HepG2 (cell line): Measurements from ENCODE around the gene RAPH1. TPM values are rescaled to one million over a fixed set of nuclear protein-coding genes. Genes with fewer than 3 reads are reported as not detected.

Experiments
- FOXA1 ChIP-seq, 2 experiments: fragments of 450-650 bp in 1 of 2; sonication (generic) in 1 of 2; formaldehyde crosslinking in 1 of 2; IDR thresholded peaks; 2 replicates each; pipeline versions ENCODE4 v1.4.0 to v1.6.1; 2016 to 2020; ENCODE audit warnings: missing genetic modification reagents in 1 of 2
- RARG ChIP-seq: sonication (generic); formaldehyde crosslinking; IDR thresholded peaks from 2 replicates; pipeline ENCODE4 v1.4.0; 2020; ENCODE audit warnings: low read depth, mild to moderate bottlenecking, missing genetic modification reagents
- ZKSCAN1 ChIP-seq: fragments of 150-350 bp; IDR thresholded peaks from 2 replicates; pipeline ENCODE4 v1.6.1; 2014; ENCODE audit warnings: low read length
- ZNF501 ChIP-seq: sonication (generic); formaldehyde crosslinking; IDR thresholded peaks from 2 replicates; pipeline ENCODE4 v1.5.1; 2020; ENCODE audit warnings: mild to moderate bottlenecking, moderate library complexity, missing genetic modification reagents
- ZNF816 ChIP-seq: sonication (generic); formaldehyde crosslinking; IDR thresholded peaks from 2 replicates; pipeline ENCODE4 v1.8.0; 2022; ENCODE audit warnings: missing genetic modification reagents, mild to moderate bottlenecking, borderline replicate concordance
- polyA plus RNA-seq, 8 experiments: library from polyadenylated mRNA; depleted of rRNA in 3 of 8; stranded (reverse) in 7 of 8; unstranded in 1 of 8; fragments of >200 nt; fragmentation: Illumina TruSeq in 4 of 8; extraction: Trizol in 4 of 8; gene quantifications; 2 replicates each; pipeline versions ENCODE4 v1.2.1 to v1.2.3, GENCODE V29; 2011 to 2016; ENCODE audit warnings: low read depth in 4 of 8, missing spikeins in 1 of 8, mixed read lengths in 1 of 8; ENCODE audit not compliant: insufficient read depth in 1 of 8
- total RNA-seq, 5 experiments: library from RNA; depleted of rRNA; stranded (reverse); fragments of >200 nt; fragmentation: Illumina TruSeq; extraction: Trizol; gene quantifications; 2 replicates each; pipeline ENCODE4 v1.2.3, GENCODE V29; 2016; ENCODE audit warnings: low read depth in 1 of 5
- TF ChIP-seq, protein P1 (sequence below): sonication (generic); formaldehyde crosslinking; IDR thresholded peaks from 2 replicates; pipeline ENCODE4 v1.4.0; 2020; ENCODE audit warnings: missing genetic modification reagents
- TF ChIP-seq, protein P2 (sequence below): sonication (generic); formaldehyde crosslinking; IDR thresholded peaks from 2 replicates; pipeline ENCODE4 v1.5.0; 2020; ENCODE audit warnings: mild to moderate bottlenecking, missing genetic modification reagents, moderate library complexity
- TF ChIP-seq, protein P3 (sequence below), 2 experiments: sonication (generic) in 1 of 2; formaldehyde crosslinking in 1 of 2; IDR thresholded peaks; 2 replicates each; pipeline versions ENCODE4 v1.4.0 to v1.6.1; 2018 to 2020; ENCODE audit warnings: missing genetic modification reagents in 2 of 2, borderline replicate concordance in 1 of 2, low read depth in 1 of 2, mild to moderate bottlenecking in 1 of 2, missing biosample characterization in 1 of 2
- TF ChIP-seq, protein P4 (sequence below): sonication (generic); formaldehyde crosslinking; IDR thresholded peaks from 2 replicates; pipeline ENCODE4 v1.4.0; 2020; ENCODE audit warnings: mild to moderate bottlenecking, missing genetic modification reagents, borderline replicate concordance
- TF ChIP-seq, protein P5 (sequence below): sonication (generic); formaldehyde crosslinking; IDR thresholded peaks from 2 replicates; pipeline ENCODE4 v1.5.0; 2020; ENCODE audit warnings: mild to moderate bottlenecking, missing genetic modification reagents
- TF ChIP-seq, protein P6 (sequence below): sonication (generic); formaldehyde crosslinking; IDR thresholded peaks from 2 replicates; pipeline ENCODE4 v1.4.0; 2020; ENCODE audit warnings: missing genetic modification reagents
- TF ChIP-seq, protein P7 (sequence below): sonication (generic); formaldehyde crosslinking; IDR thresholded peaks from 2 replicates; pipeline ENCODE4 v1.5.0; 2020; ENCODE audit warnings: missing genetic modification reagents

The RAPH1 gene
- total and polyA plus RNA-seq, 2 of the 13 experiments (the other 11 are each of a cell fraction or from before 2014, with no cell fraction given) = 5.3 to 6.7 TPM

DNA sequence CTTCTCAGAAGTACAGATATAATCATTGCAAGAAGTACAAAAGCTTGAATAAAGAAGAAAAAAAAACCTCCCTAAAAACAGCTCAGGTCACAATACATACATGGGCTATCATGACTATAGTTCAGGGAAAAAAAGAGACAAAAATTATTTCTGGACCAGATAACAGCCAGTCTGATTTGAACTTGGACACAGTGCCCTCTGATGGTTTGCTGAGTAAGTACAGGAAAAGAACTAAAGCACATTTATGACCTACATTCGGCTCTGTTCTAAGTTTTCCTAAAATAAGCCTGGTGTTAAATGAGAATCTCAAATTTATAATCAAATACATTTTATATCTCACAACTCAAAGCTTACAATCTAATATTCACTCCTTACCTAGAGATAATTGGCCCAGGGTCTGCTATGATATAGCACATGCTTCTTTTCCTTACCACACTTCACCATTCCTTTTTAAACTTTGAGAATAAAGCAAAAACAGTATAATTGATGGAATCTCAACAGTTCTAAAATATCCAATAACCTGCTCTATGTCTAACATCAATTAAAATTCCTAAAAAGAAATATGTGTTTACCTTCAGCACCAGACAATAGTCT lies 81.1 kb downstream of the RAPH1 start (continued):
- TF ChIP-seq FOXA1 (IDR thresholded peaks at IDR 0.05) = no peak
- no peak for TF ChIP-seq FOXA1 (CRISPR knock-in tag; IDR thresholded peaks at IDR 0.05)
- TF ChIP-seq ZNF816 (CRISPR knock-in tag) = no peak
- TF ChIP-seq, protein P1, sequence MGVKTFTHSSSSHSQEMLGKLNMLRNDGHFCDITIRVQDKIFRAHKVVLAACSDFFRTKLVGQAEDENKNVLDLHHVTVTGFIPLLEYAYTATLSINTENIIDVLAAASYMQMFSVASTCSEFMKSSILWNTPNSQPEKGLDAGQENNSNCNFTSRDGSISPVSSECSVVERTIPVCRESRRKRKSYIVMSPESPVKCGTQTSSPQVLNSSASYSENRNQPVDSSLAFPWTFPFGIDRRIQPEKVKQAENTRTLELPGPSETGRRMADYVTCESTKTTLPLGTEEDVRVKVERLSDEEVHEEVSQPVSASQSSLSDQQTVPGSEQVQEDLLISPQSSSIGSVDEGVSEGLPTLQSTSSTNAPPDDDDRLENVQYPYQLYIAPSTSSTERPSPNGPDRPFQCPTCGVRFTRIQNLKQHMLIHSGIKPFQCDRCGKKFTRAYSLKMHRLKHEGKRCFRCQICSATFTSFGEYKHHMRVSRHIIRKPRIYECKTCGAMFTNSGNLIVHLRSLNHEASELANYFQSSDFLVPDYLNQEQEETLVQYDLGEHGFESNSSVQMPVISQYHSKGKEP (CRISPR knock-in tag) = no peak
- TF ChIP-seq, protein P2, sequence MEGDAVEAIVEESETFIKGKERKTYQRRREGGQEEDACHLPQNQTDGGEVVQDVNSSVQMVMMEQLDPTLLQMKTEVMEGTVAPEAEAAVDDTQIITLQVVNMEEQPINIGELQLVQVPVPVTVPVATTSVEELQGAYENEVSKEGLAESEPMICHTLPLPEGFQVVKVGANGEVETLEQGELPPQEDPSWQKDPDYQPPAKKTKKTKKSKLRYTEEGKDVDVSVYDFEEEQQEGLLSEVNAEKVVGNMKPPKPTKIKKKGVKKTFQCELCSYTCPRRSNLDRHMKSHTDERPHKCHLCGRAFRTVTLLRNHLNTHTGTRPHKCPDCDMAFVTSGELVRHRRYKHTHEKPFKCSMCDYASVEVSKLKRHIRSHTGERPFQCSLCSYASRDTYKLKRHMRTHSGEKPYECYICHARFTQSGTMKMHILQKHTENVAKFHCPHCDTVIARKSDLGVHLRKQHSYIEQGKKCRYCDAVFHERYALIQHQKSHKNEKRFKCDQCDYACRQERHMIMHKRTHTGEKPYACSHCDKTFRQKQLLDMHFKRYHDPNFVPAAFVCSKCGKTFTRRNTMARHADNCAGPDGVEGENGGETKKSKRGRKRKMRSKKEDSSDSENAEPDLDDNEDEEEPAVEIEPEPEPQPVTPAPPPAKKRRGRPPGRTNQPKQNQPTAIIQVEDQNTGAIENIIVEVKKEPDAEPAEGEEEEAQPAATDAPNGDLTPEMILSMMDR (CRISPR knock-in tag) = peak; percentile 78
- TF ChIP-seq ZNF501 (CRISPR knock-in tag) = no peak
- TF ChIP-seq, protein P3, sequence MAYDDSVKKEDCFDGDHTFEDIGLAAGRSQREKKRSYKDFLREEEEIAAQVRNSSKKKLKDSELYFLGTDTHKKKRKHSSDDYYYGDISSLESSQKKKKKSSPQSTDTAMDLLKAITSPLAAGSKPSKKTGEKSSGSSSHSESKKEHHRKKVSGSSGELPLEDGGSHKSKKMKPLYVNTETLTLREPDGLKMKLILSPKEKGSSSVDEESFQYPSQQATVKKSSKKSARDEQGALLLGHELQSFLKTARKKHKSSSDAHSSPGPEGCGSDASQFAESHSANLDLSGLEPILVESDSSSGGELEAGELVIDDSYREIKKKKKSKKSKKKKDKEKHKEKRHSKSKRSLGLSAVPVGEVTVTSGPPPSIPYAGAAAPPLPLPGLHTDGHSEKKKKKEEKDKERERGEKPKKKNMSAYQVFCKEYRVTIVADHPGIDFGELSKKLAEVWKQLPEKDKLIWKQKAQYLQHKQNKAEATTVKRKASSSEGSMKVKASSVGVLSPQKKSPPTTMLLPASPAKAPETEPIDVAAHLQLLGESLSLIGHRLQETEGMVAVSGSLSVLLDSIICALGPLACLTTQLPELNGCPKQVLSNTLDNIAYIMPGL (CRISPR knock-in tag; IDR thresholded peaks at IDR 0.05; ENCODE audit: borderline replicate concordance in 1 of 2, low read depth in 1 of 2) = no peak
- TF ChIP-seq, protein P4, sequence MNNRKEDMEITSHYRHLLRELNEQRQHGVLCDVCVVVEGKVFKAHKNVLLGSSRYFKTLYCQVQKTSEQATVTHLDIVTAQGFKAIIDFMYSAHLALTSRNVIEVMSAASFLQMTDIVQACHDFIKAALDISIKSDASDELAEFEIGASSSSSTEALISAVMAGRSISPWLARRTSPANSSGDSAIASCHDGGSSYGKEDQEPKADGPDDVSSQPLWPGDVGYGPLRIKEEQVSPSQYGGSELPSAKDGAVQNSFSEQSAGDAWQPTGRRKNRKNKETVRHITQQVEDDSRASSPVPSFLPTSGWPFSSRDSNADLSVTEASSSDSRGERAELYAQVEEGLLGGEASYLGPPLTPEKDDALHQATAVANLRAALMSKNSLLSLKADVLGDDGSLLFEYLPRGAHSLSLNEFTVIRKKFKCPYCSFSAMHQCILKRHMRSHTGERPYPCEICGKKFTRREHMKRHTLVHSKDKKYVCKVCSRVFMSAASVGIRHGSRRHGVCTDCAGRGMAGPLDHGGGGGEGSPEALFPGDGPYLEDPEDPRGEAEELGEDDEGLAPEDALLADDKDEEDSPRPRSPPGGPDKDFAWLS = no peak
- no peak for TF ChIP-seq RARG (CRISPR knock-in tag)
- TF ChIP-seq, protein P5, sequence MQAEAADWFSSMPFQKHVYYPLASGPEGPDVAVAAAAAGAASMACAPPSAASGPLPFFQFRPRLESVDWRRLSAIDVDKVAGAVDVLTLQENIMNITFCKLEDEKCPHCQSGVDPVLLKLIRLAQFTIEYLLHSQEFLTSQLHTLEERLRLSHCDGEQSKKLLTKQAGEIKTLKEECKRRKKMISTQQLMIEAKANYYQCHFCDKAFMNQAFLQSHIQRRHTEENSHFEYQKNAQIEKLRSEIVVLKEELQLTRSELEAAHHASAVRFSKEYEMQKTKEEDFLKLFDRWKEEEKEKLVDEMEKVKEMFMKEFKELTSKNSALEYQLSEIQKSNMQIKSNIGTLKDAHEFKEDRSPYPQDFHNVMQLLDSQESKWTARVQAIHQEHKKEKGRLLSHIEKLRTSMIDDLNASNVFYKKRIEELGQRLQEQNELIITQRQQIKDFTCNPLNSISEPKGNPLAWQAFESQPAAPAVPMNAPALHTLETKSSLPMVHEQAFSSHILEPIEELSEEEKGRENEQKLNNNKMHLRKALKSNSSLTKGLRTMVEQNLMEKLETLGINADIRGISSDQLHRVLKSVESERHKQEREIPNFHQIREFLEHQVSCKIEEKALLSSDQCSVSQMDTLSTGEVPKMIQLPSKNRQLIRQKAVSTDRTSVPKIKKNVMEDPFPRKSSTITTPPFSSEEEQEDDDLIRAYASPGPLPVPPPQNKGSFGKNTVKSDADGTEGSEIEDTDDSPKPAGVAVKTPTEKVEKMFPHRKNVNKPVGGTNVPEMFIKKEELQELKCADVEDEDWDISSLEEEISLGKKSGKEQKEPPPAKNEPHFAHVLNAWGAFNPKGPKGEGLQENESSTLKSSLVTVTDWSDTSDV (CRISPR knock-in tag) = no peak
- TF ChIP-seq, protein P6, sequence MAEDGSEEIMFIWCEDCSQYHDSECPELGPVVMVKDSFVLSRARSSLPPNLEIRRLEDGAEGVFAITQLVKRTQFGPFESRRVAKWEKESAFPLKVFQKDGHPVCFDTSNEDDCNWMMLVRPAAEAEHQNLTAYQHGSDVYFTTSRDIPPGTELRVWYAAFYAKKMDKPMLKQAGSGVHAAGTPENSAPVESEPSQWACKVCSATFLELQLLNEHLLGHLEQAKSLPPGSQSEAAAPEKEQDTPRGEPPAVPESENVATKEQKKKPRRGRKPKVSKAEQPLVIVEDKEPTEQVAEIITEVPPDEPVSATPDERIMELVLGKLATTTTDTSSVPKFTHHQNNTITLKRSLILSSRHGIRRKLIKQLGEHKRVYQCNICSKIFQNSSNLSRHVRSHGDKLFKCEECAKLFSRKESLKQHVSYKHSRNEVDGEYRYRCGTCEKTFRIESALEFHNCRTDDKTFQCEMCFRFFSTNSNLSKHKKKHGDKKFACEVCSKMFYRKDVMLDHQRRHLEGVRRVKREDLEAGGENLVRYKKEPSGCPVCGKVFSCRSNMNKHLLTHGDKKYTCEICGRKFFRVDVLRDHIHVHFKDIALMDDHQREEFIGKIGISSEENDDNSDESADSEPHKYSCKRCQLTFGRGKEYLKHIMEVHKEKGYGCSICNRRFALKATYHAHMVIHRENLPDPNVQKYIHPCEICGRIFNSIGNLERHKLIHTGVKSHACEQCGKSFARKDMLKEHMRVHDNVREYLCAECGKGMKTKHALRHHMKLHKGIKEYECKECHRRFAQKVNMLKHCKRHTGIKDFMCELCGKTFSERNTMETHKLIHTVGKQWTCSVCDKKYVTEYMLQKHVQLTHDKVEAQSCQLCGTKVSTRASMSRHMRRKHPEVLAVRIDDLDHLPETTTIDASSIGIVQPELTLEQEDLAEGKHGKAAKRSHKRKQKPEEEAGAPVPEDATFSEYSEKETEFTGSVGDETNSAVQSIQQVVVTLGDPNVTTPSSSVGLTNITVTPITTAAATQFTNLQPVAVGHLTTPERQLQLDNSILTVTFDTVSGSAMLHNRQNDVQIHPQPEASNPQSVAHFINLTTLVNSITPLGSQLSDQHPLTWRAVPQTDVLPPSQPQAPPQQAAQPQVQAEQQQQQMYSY (CRISPR knock-in tag) = no peak
- TF ChIP-seq, protein P7, sequence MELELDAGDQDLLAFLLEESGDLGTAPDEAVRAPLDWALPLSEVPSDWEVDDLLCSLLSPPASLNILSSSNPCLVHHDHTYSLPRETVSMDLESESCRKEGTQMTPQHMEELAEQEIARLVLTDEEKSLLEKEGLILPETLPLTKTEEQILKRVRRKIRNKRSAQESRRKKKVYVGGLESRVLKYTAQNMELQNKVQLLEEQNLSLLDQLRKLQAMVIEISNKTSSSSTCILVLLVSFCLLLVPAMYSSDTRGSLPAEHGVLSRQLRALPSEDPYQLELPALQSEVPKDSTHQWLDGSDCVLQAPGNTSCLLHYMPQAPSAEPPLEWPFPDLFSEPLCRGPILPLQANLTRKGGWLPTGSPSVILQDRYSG = no peak
- TF ChIP-seq ZKSCAN1 = no peak
